Daoy (cell line): ENCODE data around the gene GPR157. TPM values are rescaled to one million over a fixed set of nuclear protein-coding genes. Genes with fewer than 3 reads are reported as not detected.
A peak's percentile ranks its signal among the peaks of the same experiment; 100 is the strongest.
"Not testable (repeated sequence)": the region's sequence is repeated elsewhere in the genome, so short reads cannot be mapped to it uniquely, and the experiment has no call there.

Source experiments
- DNase-seq: peaks from one replicate; pipeline ENCODE4 v3.0.0-alpha.2; 2015; ENCODE audit warnings: low read depth
- total RNA-seq: library from RNA; depleted of rRNA; stranded (reverse); fragments of >200 nt; shearing (Covaris generic); gene quantifications from 2 replicates; pipeline ENCODE4 v1.2.3, GENCODE V29; 2014

The GPR157 gene
- total RNA-seq, 1 experiment from 2014 or later, result 2.0 TPM

DNA sequence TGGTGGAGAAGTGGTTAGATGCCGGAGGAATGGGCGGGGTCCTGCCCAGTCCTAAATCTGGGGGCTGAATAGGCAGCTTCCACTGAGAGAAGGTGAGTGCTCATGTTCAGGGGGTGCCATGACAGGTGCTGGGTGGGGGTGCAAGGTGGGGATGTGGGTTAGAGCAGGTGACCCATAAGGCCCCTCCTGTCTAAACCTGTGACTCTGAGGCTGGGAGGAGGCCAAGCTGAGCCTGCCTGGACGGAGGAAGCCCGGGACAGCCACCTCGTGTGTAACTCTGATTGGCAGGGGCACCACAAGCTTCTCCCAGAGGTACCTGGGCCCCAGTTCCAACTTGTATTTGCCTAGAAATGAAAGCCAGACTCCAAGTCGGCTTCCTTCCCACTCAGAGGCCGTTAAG is 10.7 kb downstream of the GPR157 start:
- no peak for DNase-seq

DNA sequence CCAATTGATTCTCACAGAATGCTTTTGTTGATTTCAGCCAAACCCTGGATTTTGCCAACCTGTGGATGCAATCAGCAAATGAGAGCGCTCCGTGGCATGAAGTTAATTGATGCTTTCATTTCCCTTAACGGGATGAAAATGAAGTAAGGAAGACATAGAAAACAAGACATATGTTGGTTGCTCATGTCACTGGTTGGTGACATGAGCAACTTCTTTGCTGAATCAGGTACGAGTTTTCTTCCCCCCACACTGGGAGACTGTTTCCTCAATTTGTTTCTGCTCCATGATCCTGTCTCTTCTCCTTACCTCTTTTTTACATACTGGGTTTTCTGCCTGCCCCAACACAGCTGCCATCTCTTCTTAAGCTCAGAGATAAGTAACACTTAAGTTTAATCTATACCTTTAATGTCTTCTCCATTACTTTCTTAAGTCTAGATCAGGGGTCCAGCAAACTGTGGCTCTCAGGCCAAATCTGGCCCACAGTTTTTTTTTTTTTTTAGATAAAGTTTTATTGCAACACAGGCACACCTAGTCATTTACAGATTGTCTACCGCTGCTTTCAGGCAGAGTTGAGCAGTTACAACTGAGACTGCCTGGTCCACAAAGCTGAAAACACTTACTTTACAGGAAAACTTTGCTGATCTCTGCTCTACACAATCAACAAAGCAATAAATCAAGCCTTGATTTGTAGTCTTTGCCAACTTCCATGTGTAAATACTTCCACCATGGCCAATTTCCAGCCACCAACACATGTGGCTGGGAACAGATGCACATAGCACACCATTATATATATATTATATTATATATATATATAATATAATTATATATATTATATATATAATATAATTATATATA is 13.3 kb downstream of the GPR157 start:
- DNase-seq, result no peak

DNA sequence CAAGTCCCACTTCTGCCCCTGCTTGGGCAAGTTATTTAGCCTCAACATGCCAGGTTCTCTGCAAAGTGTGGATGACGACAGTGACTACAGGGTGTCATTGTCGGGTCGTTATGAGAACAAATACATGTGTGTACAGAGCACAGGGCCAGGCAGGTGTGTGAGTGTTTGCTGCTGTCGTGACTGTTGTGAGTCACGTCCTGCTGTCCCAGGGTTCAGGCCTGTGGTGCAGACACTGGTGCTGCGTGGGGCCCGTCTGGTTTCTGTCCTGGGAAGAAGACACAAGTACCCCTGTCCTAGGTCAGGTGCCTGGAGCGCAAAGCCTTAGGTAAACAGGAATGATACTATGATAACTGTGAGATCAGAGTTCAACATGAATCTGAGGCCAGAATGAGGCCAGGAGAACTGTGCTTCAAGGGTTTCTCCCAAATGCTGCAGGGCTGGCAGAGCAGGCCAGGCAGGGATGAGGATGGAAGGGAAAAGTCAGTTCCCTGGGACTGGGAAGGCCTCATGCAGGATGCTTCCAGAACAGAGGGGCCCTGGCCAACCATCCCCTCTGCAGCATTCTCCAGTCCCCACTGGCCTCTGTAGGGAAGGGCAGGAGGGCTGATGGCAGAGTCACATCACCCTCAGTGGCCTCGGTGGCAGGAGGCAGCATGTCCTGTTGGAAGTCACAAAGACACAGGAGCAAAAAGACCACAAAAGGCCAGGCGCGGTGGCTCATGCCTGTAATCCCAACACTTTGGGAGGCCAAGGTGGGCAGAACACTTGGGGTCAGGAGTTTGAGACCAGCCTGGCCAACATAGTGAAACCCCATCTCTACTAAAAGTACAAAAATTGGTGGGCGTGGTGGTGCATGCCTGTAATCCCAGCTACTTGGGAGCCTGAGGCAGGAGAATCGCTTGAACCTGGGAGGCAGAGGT is 15.7 kb downstream of the GPR157 start:
- DNase-seq, result peak; percentile 31

DNA sequence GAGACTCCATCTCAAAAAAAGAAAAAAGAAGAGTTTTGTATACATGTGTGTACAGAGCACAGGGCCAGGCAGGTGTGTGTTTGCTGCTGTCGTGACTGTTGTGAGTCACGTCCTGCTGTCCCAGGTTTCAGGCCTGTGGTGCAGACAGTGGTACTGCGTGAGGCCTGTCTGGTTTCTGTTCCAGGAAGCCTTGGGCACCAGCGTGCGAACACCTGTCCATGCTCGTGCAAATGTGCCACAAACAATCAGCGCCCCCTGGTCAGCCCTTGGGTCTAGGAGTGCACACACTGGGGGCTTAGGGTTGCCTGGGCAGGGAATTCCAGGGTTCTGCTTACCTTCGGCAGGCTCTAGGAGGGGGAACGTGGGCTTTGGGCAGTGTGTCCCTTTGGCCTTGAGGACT is 16.9 kb downstream of the GPR157 start:
- no peak for DNase-seq

DNA sequence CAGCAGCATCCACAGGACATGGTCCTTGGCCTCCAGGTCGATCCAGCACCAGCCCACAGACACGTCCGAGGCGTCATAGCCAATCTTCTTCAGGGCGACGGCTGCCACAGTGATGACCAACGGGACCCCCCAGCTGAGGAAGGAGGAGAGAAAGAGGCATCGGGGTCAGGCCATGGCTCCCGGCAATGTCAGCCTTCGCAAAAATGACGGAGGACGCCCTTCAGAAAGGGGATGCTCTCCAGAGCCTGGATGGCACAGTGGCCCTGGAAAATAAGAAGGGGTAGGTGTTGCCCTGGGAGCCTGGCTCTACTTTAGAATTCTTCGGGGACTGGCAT is 17.6 kb downstream of the GPR157 start:
- DNase-seq, result no peak

DNA sequence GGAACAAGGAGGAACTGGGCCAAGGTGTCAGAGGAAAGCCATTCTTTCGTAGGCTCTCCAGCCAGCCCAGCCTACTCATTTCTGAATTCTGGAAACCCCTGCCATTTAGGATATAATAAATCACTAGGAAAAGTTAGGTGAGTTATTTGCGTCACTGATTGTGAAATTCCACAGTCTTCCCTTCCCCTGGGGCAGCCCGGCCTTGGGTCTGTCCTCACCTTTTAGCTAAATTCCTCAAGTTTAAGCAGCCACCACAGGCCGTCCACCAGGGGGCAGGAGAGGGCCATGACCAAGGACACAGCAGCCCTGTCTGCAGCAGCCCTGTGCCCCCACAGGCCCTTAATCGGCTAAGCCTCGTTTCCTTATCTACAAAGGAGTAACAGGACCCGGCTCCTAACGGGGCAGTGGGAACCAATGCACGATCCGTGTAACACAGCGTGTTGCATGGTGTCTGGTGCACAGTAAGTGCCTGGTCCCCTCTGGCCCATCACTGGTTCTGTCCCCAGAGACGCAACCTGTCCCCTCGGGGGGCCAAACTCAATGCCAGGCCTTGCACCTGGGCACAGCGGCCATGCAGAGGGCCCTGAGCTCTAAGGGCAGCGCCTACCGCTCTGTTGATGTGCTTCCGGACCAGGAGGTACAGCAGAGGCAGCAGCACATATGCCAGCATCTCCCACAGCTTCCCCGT is 18.1 kb downstream of the GPR157 start:
- DNase-seq, result peak; percentile 90

DNA sequence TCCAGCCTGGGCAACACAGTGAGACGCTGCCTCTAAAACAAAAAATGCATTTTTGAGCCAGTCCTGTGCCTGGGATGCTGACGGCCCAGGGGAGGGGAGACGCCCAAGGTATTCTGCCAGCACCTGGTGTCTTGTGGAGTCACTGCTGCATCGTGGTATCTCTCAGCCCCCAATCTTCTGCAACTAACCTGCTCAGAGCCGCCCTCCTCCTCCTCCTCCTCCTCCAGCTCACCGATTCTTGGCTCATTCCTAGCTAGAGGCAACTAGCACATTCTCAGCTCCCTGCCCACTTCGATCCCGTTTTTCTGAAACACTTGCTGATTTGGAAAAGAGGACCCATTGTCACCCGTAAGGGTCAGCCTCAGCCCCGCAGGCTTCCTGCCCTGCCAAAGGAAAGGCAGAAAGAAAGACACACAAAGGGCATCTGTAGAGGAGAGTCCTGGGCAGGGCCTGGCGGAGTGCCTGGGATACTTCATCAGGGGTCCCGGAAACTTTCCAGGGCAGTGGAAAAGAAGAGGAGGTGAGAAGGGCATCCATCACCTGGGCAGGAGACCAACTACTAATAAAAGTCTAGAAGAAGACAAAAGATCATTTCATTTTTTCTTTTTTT is 20.7 kb downstream of the GPR157 start:
- no peak for DNase-seq

DNA sequence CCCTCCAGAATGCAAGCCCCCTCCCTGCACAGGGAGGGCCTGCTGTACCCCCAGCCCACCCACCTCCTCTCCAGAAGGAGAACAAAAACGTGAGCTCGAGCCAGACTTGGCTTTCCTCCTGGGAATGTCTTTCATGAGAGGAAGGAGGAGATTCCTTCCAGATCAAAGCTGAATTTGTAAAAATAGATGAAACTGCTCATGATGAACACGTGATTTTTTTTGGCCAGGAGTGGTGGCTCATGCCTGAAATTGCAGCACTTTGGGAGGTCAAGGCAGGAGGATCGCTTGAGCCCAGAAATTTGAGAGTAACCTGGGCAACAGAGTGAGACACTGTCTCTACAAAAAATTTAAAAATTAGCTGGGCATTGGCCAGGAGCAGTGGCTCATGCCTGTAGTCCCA is 21.8 kb downstream of the GPR157 start:
- DNase-seq, result no peak

DNA sequence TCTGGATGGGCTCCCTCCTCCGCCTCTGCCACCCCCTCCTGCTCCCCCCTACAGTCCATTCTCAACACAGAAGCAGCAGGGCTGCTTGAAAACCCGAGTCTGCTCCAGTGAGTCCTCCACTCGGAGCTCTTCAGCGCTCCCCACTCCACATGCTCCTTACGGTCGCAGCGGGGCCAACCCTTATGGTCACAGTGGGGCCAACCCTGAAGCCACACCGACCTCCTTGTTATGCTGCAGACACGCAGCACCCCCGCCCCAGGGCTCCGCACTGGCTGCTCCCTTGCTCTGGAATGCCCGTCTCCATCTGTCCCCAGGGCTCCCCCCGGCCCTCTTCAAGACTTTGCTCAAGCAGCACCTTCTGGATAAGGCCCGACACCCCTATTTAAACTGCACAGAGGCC is 22.6 kb downstream of the GPR157 start:
- DNase-seq, result no peak

DNA sequence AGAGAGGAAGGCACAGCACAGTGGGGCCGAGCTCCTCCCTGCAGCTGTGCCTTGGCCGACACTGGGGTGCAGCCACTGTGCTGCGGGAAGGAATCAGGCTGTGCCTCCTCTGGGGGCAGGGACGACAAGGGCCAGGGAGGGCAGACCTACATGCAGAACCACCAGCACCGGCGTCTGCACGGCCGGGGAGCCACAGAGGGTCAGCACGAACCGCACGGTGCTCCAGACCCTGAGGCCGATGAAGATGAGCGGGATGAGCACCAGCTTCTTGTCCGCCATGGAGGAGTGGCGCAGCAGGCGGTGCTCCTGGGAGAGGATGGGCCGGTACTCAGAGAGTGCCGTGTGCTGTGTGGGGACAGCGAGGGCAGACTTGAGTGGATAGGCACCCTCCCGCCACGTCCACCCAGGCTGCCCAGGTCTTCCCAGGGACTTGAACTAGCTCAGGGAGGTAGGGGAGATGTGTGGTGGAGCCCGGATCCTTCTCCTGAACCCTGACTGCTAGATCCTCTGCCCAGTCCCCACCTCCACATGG is 23.5 kb downstream of the GPR157 start:
- DNase-seq, result no peak

DNA sequence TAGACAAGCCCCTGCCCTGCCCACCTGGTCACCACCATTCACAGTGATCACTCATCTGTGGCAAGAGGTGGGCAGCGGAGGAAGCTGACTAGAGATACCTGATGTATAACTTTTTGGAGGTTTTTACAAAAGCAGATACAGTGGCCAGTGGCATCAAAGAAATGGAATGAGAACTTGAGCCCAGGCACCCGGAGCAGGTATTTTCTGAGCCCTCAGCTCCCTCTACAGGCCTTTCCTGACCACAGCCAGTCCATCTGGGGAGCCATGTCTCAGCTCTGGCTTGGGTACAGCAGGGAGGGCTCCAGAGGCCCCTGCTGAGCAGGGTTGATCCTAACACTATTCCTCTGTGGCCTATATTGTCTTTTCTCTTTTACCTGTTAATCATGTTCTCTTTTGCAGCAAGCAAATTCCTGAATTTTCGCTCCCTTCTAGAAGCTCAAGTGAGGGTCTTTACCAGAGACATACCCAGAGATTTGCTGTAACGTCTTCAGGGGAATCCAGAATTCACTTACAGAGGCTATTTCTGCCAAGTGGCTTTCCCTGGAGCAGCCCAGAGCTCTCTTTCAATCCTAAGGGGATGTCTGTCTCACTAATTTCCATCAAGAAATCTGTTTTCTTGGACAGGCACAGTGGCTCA is 27.3 kb downstream of the GPR157 start:
- peak; percentile 61 for DNase-seq

DNA sequence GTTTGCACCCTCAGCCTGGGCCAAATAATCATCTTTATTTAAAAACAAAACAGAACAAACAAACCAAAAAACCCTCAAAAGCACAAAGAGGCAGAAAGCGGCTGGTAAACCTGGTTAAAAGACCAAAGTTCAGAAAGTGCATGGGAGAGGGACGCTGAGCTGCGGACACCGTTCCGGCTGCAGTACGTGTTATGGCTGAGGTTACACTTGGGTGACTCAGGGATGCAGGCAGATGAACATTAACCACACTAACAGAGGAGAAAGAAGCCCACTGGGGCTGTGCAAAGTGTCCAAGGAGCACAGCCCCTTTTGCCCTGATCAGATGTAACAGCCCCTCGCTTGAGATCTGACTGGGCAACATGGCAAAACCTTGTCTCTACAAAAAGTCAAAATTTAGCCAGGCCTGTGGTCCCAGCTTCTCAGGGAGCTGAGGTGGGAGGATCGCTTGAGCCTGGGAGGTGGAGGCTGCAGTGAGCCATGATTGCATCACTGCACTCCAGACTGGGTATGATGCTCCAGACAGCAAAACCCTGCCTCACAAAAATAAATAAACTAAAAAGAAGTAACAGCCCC is 28.3 kb downstream of the GPR157 start:
- DNase-seq, result peak; percentile 33

DNA sequence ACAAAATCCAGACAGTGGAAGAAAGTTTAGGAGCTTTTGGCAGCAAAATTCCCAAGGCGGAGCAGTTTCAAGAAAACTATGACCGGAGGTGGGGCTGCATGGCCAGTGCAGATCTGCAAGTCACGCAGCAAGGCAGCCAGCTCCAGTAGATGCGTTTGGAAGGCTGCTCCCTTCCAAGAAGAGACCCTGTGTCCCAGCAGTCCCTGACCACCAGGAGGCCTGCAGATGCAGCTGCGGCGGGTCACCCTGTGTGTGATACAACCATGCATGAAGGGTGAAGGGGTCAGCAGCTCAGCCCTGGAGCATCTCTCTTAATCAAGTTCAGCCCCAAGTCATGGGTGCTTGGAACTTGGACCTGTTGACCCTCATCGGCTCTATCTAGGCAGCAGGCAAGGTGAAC is 29.3 kb downstream of the GPR157 start:
- DNase-seq, result no peak

DNA sequence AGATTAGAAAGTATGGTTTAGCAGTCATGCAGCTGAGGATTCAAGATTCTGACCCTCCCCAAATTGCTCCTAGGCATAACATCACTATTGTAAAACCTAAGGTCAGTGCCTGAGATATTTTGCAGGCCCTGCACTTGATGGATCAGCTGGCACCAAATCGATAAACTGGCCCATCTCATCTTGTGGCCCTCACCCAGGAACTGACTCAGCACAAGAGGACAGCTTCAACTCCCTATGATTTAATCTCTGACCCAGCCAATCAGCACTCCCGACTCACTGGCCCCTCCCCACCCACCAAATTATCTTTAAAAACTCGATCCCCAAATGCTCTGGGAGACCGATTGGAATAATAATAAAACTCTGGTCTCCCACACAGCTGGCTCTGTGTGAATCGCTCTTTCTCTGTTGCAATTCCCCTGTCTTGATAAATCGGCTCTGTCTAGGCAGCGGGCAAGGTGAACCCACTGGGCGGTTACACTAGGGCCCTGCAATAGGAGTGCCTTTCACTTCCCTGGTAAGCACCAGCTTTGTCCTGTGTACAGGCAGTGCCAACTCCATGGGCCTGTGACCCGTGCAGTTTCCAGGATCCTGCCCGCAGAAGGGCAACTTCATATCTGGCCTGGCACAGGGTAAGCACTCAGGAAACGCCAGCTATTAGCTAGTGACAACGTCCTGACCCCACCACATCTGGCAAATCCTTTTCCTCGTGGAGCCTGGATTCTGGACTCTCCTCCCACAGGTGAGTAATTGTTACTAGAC is 30.8 kb downstream of the GPR157 start:
- DNase-seq, result no peak

DNA sequence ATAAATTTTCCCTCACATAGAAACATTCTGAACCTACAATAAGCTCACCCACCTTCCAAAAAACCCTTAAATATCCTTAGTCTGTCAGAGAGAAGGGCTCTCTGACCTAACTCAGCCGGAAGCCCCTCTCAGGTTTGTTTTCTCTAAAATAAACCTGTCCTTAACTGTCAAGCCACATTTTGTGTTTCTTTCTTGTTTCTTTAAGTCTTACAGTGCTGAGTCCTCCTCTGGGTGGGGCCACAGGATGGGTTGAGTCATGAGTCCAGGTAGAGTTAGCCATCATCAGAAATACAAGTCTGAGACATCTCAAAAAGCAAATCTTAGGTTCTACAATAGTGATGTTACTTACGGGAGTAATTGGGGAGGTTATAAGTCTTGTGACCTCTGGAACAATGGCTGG is 33.1 kb downstream of the GPR157 start:
- no peak for DNase-seq

DNA sequence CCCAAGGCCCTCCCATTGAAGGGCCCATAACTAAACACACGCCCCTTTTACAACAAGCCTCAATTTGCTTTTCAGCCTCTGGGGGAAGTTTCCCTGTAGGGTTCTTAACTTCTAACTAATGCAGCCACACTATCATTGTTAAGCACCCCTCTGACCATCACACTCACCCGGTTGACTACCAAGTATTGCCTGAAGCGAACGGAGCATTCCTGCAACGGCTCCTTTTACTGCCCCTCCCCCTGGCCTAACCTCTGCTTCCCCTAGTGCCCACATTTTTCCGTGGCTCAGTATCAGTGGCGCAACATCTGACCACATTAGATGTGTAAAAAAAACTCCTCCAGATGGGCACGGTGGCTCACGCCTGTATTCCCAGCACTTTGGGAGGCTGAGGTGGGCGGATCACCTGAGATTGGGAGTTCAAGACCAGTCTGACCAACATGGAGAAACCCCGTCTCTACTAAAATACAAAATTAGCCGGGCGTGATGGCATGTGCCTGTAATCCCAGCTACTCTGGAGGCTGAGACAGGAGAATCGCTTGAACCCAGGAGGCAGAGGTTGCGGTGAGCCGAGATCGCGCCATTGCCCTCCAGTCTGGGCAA is 34.8 kb downstream of the GPR157 start:
- DNase-seq, result not testable (repeated sequence)

DNA sequence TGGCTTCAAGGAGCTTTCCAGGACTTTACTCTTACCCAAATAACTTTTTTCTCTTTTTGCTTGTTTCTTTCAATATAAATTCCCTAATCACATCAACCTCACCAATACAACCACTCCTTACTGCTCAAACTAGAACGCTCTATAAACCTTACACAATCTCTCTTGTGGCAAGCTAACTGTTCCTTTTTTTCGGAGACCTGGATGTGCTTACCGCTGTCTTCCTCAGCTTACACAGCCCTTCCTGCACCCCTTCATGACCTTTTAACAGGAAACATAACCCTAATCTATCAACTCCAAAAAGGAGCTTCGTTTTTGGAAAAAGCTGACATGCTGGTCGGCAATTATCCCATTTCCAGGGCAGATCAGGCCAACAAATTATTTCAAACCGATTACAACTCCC is 35.3 kb downstream of the GPR157 start:
- DNase-seq, result no peak

DNA sequence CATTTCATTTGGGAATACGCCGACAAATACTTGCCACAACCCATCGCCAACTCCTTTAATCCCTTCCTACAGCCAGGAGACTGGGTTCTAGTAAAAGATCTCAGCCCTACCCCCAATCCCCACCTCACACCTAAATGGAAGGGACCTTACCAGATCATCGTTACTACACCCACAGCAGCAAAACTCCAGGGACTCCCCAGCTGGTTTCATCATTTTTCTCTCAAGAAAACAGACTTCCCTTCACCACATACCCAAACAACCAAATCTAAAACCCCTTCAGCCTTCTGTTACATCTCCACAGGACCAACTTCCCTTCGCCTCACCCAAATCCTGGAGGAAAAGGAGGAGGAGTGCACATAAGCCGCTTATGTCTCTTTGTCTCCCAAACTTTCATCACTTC is 35.8 kb downstream of the GPR157 start:
- no peak for DNase-seq

DNA sequence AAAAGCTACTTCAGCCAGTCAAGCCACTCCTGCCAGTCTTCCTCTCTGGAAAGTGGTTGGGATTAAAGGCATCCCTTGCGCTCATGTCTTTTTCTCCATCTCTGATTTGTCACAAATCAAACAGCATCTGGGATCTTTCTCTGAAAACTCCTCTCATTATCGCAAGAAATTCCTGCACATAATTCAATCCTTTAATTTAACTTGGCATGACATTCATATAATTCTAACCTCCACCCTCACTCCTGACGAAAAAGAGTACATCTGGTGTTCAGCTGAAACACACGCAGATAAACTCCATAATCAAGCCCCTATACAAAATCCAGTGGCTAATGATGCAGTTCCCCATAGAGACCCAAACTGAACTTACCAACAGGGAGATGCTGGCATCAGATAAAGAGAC is 40.1 kb downstream of the GPR157 start:
- DNase-seq, result no peak
